Activated T-cell treated with anti-CD3 and anti-CD28 coated beads, Interleukin-2, amount 50 U/mL, for 72 hours (primary cell): ENCODE measurements around the gene EPS8. TPM values are rescaled to one million over a fixed set of nuclear protein-coding genes. Genes with fewer than 3 reads are reported as not detected.
A peak's percentile ranks its signal among the peaks of the same experiment; 100 is the strongest.
"Not testable (repeated sequence)": the region's sequence is repeated elsewhere in the genome, so short reads cannot be mapped to it uniquely, and the experiment has no call there.

Source experiments
- ATAC-seq, 2 donors: fragments of 150-1000 bp; cut with Tn5 transposase; replicated peaks in 1 of 2; 2 replicates each; pipeline ENCODE4 v1.10.0; 2021; ENCODE audit warnings: moderate library complexity in 2 of 2, mild to moderate bottlenecking in 1 of 2
- DNase-seq, 2 donors: peaks; one replicate each; pipeline ENCODE4 v3.0.0; 2021 to 2022; ENCODE audit warnings: mixed read lengths in 1 of 2
- H3K27ac Mint-ChIP-seq: one replicate; pipeline ENCODE4 v1.8.0; 2022; ENCODE audit warnings: mild to moderate bottlenecking, moderate library complexity, mixed read lengths
- H3K27me3 Mint-ChIP-seq: one replicate; pipeline ENCODE4 v1.8.0; 2022; ENCODE audit warnings: low read depth, mixed read lengths
- H3K36me3 Mint-ChIP-seq, 2 donors: one replicate each; pipeline ENCODE4 v1.8.0; 2022; ENCODE audit warnings: mixed read lengths in 2 of 2, mild to moderate bottlenecking in 1 of 2; ENCODE audit not compliant: insufficient read depth in 2 of 2
- H3K4me1 Mint-ChIP-seq: one replicate; pipeline ENCODE4 v1.8.0; 2022; ENCODE audit warnings: low read depth, mixed read lengths
- H3K4me3 Mint-ChIP-seq, 2 donors: one replicate each; pipeline ENCODE4 v1.8.0; 2022; ENCODE audit warnings: mild to moderate bottlenecking in 2 of 2, mixed read lengths in 2 of 2, moderate library complexity in 2 of 2
- H3K9me3 Mint-ChIP-seq, 2 donors: one replicate each; pipeline ENCODE4 v1.8.0; 2022; ENCODE audit warnings: mixed read lengths in 2 of 2
- total RNA-seq, 2 donors: library from RNA; stranded (reverse); gene quantifications; one replicate each; pipeline ENCODE4 v1.2.3, GENCODE V29; 2022

EPS8 gene
- total RNA-seq, 2 donors from 2014 or later, result 2.4 to 6.3 TPM

DNA sequence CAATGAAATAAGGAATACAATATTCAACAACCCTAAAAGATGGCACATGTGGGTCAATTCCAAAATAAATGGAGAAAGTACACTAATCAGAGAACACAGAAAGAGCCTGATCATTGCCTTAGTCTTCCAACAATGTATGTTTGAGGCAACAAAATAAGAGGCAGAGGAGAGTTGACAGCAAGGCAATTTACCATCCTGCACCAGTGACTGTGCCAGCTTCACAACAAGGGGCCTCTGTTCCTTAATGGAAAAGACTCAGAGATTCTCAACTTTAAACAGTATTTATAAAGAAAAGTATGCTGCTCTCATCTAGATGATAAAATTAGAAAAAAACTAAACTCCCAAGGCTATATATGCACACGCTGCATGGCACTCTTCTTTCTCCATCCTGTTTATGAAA is 25.9 kb downstream of the EPS8 start:
- ATAC-seq (no peak), DNase-seq (no peak)
- no peaks in the 10 kb centered on the region for H3K27me3 Mint-ChIP-seq
- H3K27ac Mint-ChIP-seq, result no peak overlapping the region
- peaks cover 0 to 2% of the 10 kb centered on the region in 2 donors for H3K9me3 Mint-ChIP-seq
- H3K4me3 Mint-ChIP-seq, result no peak overlapping the region
- H3K4me1 Mint-ChIP-seq, result peaks cover under 1% of the 10 kb centered on the region
- H3K36me3 Mint-ChIP-seq, result no peaks in the 10 kb centered on the region

GRCh38 chr12:15762162-15762561 is 27.0 kb downstream of the EPS8 start:
- not testable (repeated sequence) for H3K9me3 Mint-ChIP-seq, H3K4me1 Mint-ChIP-seq, H3K27me3 Mint-ChIP-seq, H3K27ac Mint-ChIP-seq, H3K4me3 Mint-ChIP-seq, H3K36me3 Mint-ChIP-seq, ATAC-seq, DNase-seq

DNA sequence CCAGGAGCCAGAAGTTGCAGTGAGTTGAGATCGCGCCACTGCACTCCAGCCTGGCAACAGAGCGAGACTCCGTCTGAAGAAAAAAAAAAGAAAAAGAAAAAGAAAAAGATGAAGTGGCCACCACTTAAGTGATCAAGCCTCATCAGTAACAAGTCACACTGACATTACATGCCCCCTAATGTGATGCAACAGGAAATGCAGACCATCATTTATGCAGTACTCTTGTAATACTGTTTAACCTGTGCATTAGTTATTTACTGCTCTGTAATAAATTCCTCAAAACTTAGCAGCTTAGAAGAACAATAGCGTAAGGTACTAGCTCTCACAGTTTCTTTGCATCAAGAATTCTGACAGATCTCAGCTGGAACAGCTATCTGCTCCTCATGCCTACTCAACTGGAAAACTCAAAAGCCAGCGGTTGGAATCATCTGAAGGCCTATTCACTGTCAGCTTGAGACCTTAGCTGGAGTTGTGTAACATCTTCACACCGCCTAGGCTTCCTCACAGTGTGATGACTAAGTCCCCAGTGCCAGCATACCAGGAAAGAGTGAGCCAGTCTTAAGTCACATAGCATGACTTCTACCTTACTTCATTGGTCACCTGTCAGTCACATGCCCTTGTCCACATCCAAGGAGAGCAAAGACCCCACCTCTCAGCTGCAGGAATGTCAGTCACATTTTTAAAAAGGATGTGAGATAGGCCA is 31.5 kb downstream of the EPS8 start:
- Mint-ChIP-seq H3K9me3 (peaks cover 0 to 2% of the 10 kb centered on the region in 2 donors), H3K27ac (peak overlapping the region; percentile 2), H3K27me3 (peaks cover 11% of the 10 kb centered on the region), H3K4me1 (peaks cover 9% of the 10 kb centered on the region), H3K4me3 (no peak overlapping the region), H3K36me3 (no peaks in the 10 kb centered on the region)
- DNase-seq, result peak in 1 of 2 donors; percentile 1
- peak; percentile 53 to 77 for ATAC-seq

DNA sequence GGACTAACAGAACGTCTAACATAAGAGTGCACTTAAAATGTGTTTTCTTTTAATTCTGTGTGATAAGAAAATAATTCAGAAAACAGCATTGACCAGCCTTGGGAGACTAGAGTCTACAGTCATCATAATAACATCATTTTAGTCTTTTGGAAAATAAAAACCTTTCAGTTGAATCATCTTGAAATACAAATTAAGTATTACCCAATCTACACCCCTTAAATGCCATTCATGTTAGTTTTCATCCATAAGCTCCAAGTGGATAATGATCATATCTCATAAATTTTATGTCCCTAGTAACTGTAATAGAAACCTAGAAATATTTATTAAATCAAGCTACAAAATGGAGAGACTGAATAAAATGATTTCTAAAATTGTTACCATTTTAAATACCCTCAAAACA is 32.4 kb downstream of the EPS8 start:
- H3K36me3 Mint-ChIP-seq, result no peaks in the 10 kb centered on the region
- no peak overlapping the region for H3K4me3 Mint-ChIP-seq
- H3K27ac Mint-ChIP-seq, result no peak overlapping the region
- DNase-seq (no peak), ATAC-seq (no peak)
- H3K9me3 Mint-ChIP-seq, result peaks cover 0 to 2% of the 10 kb centered on the region in 2 donors
- H3K27me3 Mint-ChIP-seq, result peaks cover 11% of the 10 kb centered on the region
- peaks cover 9% of the 10 kb centered on the region for H3K4me1 Mint-ChIP-seq

- DNase-seq (no peak), ATAC-seq (no peak)
- Mint-ChIP-seq H3K9me3 (no peaks in the 10 kb centered on the region), H3K27me3 (peaks cover 11% of the 10 kb centered on the region), H3K4me1 (peaks cover 9% of the 10 kb centered on the region), H3K36me3 (no peaks in the 10 kb centered on the region), H3K27ac (no peak overlapping the region), H3K4me3 (no peak overlapping the region)
Observed at GRCh38 chr12:15754233-15754632, 35.0 kb downstream of the EPS8 start.

DNA sequence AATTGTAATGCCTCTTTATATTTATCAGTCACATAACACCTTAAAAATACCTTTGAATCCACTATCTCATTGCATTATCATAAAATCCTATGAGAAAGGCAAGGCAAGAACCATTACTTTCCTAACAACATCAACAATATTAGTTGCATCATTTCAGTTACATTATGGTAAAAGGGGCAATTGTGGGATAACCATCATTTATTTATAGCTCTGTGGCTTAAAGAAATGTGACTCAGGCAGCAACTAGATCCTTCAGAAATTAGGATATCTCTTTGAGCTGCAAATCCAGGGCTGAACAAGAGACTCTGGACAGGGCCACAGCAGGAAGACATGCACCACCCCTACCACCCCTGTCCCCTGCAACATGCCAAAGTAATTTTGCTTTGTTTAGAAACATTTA is 36.4 kb downstream of the EPS8 start:
- Mint-ChIP-seq H3K36me3 (no peaks in the 10 kb centered on the region), H3K9me3 (no peaks in the 10 kb centered on the region), H3K27me3 (peaks cover 11% of the 10 kb centered on the region), H3K27ac (no peak overlapping the region), H3K4me3 (no peak overlapping the region), H3K4me1 (peaks cover 3% of the 10 kb centered on the region)
- DNase-seq (no peak), ATAC-seq (no peak)

DNA sequence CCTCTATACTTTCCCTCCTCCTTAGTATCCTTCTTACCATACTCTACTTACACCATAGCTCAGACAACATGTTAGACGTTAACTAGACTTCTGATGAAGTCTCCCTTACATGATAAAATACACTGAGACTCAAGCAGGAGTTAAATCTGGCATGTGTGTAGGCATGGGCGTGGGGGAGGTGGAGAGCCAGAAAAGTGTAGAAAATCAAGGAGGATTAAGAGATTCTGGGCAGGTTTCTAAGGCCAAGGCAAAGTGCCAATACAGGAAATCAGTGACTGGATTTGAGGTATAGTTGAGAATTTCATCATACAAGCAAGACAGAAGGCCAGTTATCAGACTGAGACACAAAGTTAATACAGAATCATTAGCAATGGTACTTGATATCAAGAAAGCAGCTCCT is 37.4 kb downstream of the EPS8 start:
- Mint-ChIP-seq H3K4me3 (no peak overlapping the region), H3K4me1 (no peaks in the 10 kb centered on the region), H3K27ac (no peak overlapping the region), H3K36me3 (no peaks in the 10 kb centered on the region), H3K9me3 (no peaks in the 10 kb centered on the region), H3K27me3 (peaks cover 11% of the 10 kb centered on the region)
- no peak for DNase-seq
- no peak for ATAC-seq

DNA sequence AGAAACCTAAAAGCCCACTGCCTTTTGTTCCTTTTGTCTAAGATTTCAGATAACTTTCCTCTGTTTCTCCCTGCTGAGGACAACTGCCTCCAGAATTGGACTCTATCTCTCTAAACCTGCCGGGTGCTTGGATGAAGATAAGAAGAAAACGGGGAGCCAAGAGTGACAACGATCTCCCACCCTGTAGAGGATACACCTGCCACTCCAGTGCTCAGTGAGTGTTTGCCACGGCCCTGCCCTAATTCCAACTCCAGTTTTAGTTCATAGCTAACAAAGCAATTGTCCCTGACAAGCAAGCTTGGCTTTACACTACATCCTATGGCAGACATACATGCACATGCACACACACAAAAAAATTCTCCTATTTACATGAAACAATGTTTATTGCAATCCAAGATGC is 39.3 kb downstream of the EPS8 start:
- H3K36me3 Mint-ChIP-seq, result no peaks in the 10 kb centered on the region
- H3K4me3 Mint-ChIP-seq, result no peak overlapping the region
- no peaks in the 10 kb centered on the region for H3K4me1 Mint-ChIP-seq
- ATAC-seq (no peak), DNase-seq (no peak)
- peaks cover 15% of the 10 kb centered on the region for H3K27me3 Mint-ChIP-seq
- H3K9me3 Mint-ChIP-seq, result no peaks in the 10 kb centered on the region
- H3K27ac Mint-ChIP-seq, result no peak overlapping the region

GRCh38 chr12:15741870-15742269 is 47.3 kb downstream of the EPS8 start:
- H3K4me1 Mint-ChIP-seq, ATAC-seq, H3K27ac Mint-ChIP-seq, H3K4me3 Mint-ChIP-seq, H3K36me3 Mint-ChIP-seq, DNase-seq, H3K9me3 Mint-ChIP-seq, H3K27me3 Mint-ChIP-seq: not testable (repeated sequence)

DNA sequence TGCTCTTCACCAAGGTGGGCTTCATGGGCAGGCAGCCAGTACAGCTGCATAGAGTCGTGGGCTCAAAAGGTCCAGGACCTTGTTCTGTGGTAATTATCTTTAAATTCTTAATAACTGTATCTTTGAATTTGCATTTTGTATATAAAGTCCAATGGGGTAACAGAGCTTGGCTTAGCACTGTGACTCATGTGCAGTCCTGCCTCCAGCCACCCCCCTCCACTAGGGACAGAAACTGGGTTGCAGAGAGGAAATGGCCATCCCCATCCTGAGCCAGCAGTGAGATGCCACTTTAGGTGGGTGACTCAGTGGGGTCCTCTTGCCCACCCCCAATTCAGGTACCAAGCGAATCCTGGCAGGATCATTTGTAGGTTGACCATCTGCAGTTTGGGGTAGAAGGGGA is 48.1 kb downstream of the EPS8 start:
- H3K4me1 Mint-ChIP-seq, result no peaks in the 10 kb centered on the region
- H3K4me3 Mint-ChIP-seq, result no peak overlapping the region
- DNase-seq (no peak), ATAC-seq (no peak)
- peaks cover 4% of the 10 kb centered on the region for H3K27me3 Mint-ChIP-seq
- no peaks in the 10 kb centered on the region for H3K36me3 Mint-ChIP-seq
- no peak overlapping the region for H3K27ac Mint-ChIP-seq
- H3K9me3 Mint-ChIP-seq, result peaks cover 2% of the 10 kb centered on the region in 2 donors

DNA sequence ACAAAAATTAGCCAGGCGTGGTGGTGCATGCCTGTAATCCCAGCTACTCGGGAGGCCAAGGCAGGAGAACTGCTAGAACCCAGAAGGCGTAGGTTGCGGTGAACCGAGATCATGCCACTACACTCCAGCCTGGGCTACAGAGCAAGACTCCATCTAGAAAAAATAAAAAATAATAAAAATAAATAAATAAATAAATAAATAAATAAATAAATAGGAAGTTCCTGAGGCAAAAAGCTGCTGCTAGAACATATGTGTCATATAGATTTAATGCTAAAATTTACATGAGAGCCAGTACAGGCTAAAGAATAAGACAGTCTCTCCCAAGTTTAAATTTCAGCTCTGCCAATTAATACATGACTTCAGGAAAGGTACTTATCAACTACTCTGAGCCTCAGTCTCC is 48.8 kb downstream of the EPS8 start:
- not testable (repeated sequence) for ATAC-seq, H3K27ac Mint-ChIP-seq, H3K4me1 Mint-ChIP-seq

GRCh38 chr12:15738438-15739015 is 50.7 kb downstream of the EPS8 start:
- Mint-ChIP-seq H3K36me3 (no peaks in the 10 kb centered on the region), H3K9me3 (peaks cover 2% of the 10 kb centered on the region in 2 donors), H3K4me1 (no peaks in the 10 kb centered on the region), H3K27me3 (no peaks in the 10 kb centered on the region), H3K27ac (no peak overlapping the region), H3K4me3 (no peak overlapping the region)
- DNase-seq (no peak), ATAC-seq (no peak)

More for the DNA sequence above, 48.8 kb downstream of the EPS8 start:
- not testable (repeated sequence) for DNase-seq, H3K27me3 Mint-ChIP-seq, H3K4me3 Mint-ChIP-seq, H3K9me3 Mint-ChIP-seq, H3K36me3 Mint-ChIP-seq

DNA sequence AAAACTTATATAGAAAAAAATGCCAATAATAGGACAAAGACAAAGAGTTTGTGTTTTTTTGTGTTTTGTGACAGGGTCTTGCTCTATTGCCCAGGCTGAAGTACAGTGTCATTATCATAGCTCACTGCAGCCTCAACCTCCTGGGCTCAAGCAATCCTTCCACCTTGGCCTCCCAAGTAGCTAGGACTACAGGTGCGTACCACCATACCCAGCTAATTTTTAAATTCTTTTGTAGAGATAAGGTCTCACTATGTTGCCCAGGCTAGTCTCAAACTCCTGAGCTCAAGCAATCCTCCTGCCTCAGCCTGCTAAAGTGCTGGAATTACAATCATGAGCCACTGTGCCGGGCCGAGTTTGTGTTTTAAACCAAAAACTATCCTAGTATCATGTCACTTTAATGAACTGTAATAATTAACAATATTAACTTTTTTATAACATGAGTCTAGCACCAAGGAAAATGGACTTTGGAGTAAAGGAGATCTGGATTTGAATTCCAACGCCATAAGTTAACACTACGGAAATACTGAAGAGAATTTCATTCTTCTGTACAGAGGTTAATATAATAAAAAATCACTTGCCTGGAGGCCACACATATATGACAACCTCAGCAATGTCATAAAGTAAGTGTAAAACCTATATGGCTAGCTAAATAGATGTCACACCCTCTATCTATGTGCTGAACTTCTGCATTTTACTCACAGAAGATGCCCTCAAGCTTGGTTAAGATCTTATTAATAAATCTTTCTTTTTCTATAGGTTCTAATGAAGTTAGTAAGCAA is 53.2 kb downstream of the EPS8 start:
- H3K27me3 Mint-ChIP-seq, result no peaks in the 10 kb centered on the region
- no peak overlapping the region for H3K27ac Mint-ChIP-seq
- no peaks in the 10 kb centered on the region for H3K4me1 Mint-ChIP-seq
- ATAC-seq (no peak), DNase-seq (no peak)
- no peak overlapping the region for H3K4me3 Mint-ChIP-seq
- H3K9me3 Mint-ChIP-seq, result no peaks in the 10 kb centered on the region
- H3K36me3 Mint-ChIP-seq, result no peaks in the 10 kb centered on the region
